ENCODE results near the gene JCAD. TPM values are rescaled to one million over a fixed set of nuclear protein-coding genes. Genes with fewer than 3 reads are reported as not detected.

The JCAD gene
- total and polyA plus RNA-seq, 10 of the 15 experiments (the other 5 are each of a cell fraction or from before 2014, with no cell fraction given) = 0.28 TPM; not detected in 9

DNA sequence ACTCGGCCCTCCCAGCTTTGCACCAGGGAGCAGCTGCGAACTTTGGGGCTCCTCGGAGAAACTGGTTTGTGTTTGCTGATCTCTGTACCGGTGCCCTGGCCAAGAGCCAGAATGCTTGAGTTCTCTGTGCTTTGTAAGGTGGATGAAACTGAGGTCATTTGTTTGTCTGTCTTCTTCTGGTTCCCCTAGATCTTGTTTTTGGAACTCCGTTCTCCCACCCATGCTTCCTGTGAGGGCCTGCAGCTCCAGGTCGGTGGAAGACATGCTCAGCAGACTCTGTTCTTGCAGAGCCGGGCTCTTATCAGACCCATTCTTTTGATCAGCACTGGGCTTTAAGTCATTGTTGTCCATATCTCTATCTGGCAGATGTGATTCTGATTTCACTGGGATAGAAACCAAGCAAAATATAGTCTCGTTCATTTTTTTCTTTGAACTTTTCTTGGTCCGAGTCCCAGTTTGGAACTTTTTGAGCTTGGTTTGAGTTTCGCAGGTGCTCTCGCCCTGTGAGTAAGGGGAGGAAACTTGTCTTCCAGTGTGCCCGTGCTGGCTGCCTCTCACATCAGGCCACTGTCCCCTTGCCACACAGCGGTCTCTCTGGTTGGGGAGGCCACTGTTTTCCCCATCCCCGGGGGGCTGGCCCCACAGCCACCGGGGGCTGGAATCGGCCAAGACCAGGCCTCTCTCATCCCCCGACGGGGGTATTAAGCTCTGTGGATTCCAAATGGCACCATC, 31.2 kb downstream of the JCAD start:
- no peak overlapping the region for H3K27ac ChIP-seq (ENCODE audit: control insufficient read depth, insufficient read depth)
- intact Hi-C loops (cut with micrococcal nuclease; ENCODE audit: unreplicated experiment) = no loop called here
- FAIRE-seq (no peak), ATAC-seq (no peak), DNase-seq (ENCODE audit: low read depth, low spot score) (no peak)
- H4K20me1 ChIP-seq (ENCODE audit: control insufficient read depth, insufficient read depth) = no peaks in the 10 kb centered on the region
- POLR2A ChIA-PET = no interaction called here
- H2AFZ ChIP-seq (ENCODE audit: control insufficient read depth, low read depth, low read length) = no peak overlapping the region
- no peaks in the 10 kb centered on the region for H3K79me2 ChIP-seq (ENCODE audit: control insufficient read depth, insufficient read depth, low read length)
- no peaks in the 10 kb centered on the region for H3K9me3 ChIP-seq (replicated peaks; ENCODE audit: control insufficient read depth, insufficient read depth, low read length)
- 60% methylated on average over 18 of the region's 18 CpGs for WGBS (ENCODE audit: insufficient coverage, insufficient replicate concordance, low lambda C conversion rate, missing lambda C conversion rate)
- TF ChIP-seq IRF4 (IDR thresholded peaks at IDR 0.05; ENCODE audit: low read depth, low read length) (no peak), ZNF217 (IDR thresholded peaks at IDR 0.05) (no peak), CREM (IDR thresholded peaks at IDR 0.05; ENCODE audit: low read depth) (no peak), RCOR1 (conservative IDR thresholded peaks at IDR 0.05; ENCODE audit: low read depth, low read length) (no peak), MEF2B (IDR thresholded peaks at IDR 0.05; ENCODE audit: partially characterized antibody, poor library complexity, severe bottlenecking) (no peak), EZH2 (IDR thresholded peaks at IDR 0.05; ENCODE audit: borderline replicate concordance, control insufficient read depth, low read depth, low read length) (no peak), BACH1 (IDR thresholded peaks at IDR 0.05; ENCODE audit: borderline replicate concordance) (no peak), ZSCAN29 (IDR thresholded peaks at IDR 0.05) (no peak), BHLHE40 (IDR thresholded peaks at IDR 0.05; ENCODE audit: borderline replicate concordance in 1 of 2, low read depth in 2 of 2, low read length in 1 of 2) (no peak), EP300 (IDR thresholded peaks at IDR 0.05; ENCODE audit: borderline replicate concordance in 1 of 2, control insufficient read depth in 1 of 2, low read depth in 2 of 2, low read length in 2 of 2) (no peak), HDGF (IDR thresholded peaks at IDR 0.05) (no peak)
- TF ChIP-seq, protein P1, sequence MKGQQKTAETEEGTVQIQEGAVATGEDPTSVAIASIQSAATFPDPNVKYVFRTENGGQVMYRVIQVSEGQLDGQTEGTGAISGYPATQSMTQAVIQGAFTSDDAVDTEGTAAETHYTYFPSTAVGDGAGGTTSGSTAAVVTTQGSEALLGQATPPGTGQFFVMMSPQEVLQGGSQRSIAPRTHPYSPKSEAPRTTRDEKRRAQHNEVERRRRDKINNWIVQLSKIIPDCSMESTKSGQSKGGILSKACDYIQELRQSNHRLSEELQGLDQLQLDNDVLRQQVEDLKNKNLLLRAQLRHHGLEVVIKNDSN (IDR thresholded peaks at IDR 0.05; ENCODE audit: borderline replicate concordance, extremely low read length, insufficient read depth, low read depth, low read length) = no peak
- TF ChIP-seq, protein P2, sequence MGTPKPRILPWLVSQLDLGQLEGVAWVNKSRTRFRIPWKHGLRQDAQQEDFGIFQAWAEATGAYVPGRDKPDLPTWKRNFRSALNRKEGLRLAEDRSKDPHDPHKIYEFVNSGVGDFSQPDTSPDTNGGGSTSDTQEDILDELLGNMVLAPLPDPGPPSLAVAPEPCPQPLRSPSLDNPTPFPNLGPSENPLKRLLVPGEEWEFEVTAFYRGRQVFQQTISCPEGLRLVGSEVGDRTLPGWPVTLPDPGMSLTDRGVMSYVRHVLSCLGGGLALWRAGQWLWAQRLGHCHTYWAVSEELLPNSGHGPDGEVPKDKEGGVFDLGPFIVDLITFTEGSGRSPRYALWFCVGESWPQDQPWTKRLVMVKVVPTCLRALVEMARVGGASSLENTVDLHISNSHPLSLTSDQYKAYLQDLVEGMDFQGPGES (IDR thresholded peaks at IDR 0.05) = no peak
- TF ChIP-seq, protein P3, sequence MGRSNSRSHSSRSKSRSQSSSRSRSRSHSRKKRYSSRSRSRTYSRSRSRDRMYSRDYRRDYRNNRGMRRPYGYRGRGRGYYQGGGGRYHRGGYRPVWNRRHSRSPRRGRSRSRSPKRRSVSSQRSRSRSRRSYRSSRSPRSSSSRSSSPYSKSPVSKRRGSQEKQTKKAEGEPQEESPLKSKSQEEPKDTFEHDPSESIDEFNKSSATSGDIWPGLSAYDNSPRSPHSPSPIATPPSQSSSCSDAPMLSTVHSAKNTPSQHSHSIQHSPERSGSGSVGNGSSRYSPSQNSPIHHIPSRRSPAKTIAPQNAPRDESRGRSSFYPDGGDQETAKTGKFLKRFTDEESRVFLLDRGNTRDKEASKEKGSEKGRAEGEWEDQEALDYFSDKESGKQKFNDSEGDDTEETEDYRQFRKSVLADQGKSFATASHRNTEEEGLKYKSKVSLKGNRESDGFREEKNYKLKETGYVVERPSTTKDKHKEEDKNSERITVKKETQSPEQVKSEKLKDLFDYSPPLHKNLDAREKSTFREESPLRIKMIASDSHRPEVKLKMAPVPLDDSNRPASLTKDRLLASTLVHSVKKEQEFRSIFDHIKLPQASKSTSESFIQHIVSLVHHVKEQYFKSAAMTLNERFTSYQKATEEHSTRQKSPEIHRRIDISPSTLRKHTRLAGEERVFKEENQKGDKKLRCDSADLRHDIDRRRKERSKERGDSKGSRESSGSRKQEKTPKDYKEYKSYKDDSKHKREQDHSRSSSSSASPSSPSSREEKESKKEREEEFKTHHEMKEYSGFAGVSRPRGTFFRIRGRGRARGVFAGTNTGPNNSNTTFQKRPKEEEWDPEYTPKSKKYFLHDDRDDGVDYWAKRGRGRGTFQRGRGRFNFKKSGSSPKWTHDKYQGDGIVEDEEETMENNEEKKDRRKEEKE (IDR thresholded peaks at IDR 0.05) = no peak
- TF ChIP-seq, protein P4, sequence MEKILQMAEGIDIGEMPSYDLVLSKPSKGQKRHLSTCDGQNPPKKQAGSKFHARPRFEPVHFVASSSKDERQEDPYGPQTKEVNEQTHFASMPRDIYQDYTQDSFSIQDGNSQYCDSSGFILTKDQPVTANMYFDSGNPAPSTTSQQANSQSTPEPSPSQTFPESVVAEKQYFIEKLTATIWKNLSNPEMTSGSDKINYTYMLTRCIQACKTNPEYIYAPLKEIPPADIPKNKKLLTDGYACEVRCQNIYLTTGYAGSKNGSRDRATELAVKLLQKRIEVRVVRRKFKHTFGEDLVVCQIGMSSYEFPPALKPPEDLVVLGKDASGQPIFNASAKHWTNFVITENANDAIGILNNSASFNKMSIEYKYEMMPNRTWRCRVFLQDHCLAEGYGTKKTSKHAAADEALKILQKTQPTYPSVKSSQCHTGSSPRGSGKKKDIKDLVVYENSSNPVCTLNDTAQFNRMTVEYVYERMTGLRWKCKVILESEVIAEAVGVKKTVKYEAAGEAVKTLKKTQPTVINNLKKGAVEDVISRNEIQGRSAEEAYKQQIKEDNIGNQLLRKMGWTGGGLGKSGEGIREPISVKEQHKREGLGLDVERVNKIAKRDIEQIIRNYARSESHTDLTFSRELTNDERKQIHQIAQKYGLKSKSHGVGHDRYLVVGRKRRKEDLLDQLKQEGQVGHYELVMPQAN (conservative IDR thresholded peaks at IDR 0.05) = no peak
- SMC1A ChIA-PET (ENCODE audit: uncharacterized antibody, unreplicated experiment) = no interaction called here
- CTCF ChIA-PET = interaction anchor here (1.1 kb wide), 1 partner anchor 29 kb away, joined by 3 read pairs; no protein-coding TSS in a partner anchor
- RAD21 ChIA-PET (ENCODE audit: unreplicated experiment) = no interaction called here
- H3K4me2 ChIP-seq (ENCODE audit: control insufficient read depth, insufficient read depth) = peak overlapping the region; percentile 91
- peaks cover 14% of the 10 kb centered on the region for H3K4me1 ChIP-seq (ENCODE audit: control insufficient read depth, insufficient read depth, low read length)
- no peak overlapping the region for H3K9ac ChIP-seq (ENCODE audit: control insufficient read depth, insufficient read depth, low read length)
- H3K4me3 ChIP-seq = no peak overlapping the region; the same call in 1 of the 2 replicates
- BruUV-seq (replicated peaks) = no TSS peak
- H3K36me3 ChIP-seq (ENCODE audit: control insufficient read depth in 2 of 2, insufficient read depth in 2 of 2, low read length in 1 of 2) = no peaks in the 10 kb centered on the region
- in situ Hi-C loops (cut with MboI) = no loop called here
- H3K27me3 ChIP-seq (replicated peaks in 1 of 2; ENCODE audit: control insufficient read depth in 2 of 2, insufficient read depth in 2 of 2, low read length in 1 of 2) = peaks cover 0 to 2% of the 10 kb centered on the region in 2 experiments; a peak in 1 of 4 replicates

Measured in GM12878 (cell line).